Measurements from ENCODE around the gene C1orf35. TPM values are rescaled to one million over a fixed set of nuclear protein-coding genes. Genes with fewer than 3 reads are reported as not detected.

C1orf35 gene
- total RNA-seq, 1 donor from 2014 or later, result 14.7 TPM

DNA sequence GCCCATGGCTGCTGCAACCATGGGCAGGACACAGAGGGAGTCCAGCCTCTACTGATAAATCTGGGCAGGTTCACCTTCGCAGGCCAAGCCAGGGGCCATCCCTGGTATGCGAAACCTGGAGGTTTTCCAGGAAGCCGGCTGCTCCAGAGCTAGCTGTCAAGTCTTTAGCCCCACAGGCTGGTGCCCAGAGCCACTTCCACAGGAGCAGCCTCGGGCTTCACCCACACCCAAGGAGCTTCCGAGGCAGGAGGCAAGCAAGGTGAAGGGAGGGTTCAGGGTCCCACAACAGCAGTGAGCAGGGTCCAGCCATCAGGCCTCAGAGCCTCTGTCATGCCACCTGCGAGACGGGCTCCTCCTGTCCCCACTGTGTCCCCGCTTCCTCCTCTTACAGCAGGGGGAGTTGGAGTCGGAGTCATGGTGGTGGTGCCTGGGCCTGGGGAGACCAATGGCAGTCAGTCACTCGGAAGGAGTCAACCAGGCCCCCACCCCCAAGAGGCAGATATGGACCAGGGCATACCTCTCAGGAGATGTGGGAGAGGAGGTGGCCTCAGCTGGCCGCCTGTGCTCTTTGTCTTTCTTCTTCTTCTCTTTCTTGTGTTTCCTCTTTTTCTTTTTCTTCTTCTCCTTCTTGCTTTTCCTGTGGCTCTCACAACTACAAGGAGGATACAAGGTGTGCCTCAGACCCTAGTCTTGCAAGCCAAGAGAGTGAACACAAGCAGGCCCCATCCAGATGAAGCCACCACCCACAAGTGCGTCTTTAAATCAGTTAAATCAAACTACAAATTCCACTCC lies 2.1 kb downstream of the C1orf35 start:
- H3K4me1 ChIP-seq, result peaks cover 43% of the 10 kb centered on the region
- peaks cover 0 to 44% of the 10 kb centered on the region in 2 donors for H3K36me3 ChIP-seq
- H3K27ac ChIP-seq, result no peak overlapping the region
- no peak for DNase-seq (ENCODE audit: extremely low spot score in 2 of 2)
- TF ChIP-seq POLR2AphosphoS5 (IDR thresholded peaks at IDR 0.05; ENCODE audit: insufficient read depth in 1 of 2, low read depth in 1 of 2), result no peak
- TF ChIP-seq CTCF (IDR thresholded peaks at IDR 0.05), result no peak
- no peak for TF ChIP-seq POLR2A (IDR thresholded peaks at IDR 0.05)
- no peaks in the 10 kb centered on the region for H3K27me3 ChIP-seq
- no peaks in the 10 kb centered on the region for H3K9me3 ChIP-seq
- peak overlapping the region in 1 of 2 donors; percentile 83 for H3K4me3 ChIP-seq
- intact Hi-C loops (cut with DNase I), result no loop called here

- Histone ChIP-seq H3K27me3 (no peaks in the 10 kb centered on the region), H3K27ac (no peak overlapping the region), H3K36me3 (peaks cover 0 to 49% of the 10 kb centered on the region in 2 donors), H3K9me3 (peaks cover 5% of the 10 kb centered on the region), H3K4me3 (no peak overlapping the region), H3K4me1 (peaks cover 42% of the 10 kb centered on the region)
- no peak for DNase-seq (ENCODE audit: extremely low spot score in 2 of 2)
- intact Hi-C loops (cut with DNase I), result no loop called here
- TF ChIP-seq CTCF (IDR thresholded peaks at IDR 0.05) (no peak), POLR2A (IDR thresholded peaks at IDR 0.05) (no peak), POLR2AphosphoS5 (IDR thresholded peaks at IDR 0.05; ENCODE audit: insufficient read depth in 1 of 2, low read depth in 1 of 2) (no peak)
Measured at GRCh38 chr1:228099331-228099732, 3.8 kb downstream of the C1orf35 start.

- Histone ChIP-seq H3K27me3 (no peaks in the 10 kb centered on the region), H3K27ac (no peak overlapping the region), H3K36me3 (peaks cover 0 to 49% of the 10 kb centered on the region in 2 donors), H3K4me3 (no peak overlapping the region), H3K4me1 (peaks cover 38% of the 10 kb centered on the region), H3K9me3 (peaks cover 9% of the 10 kb centered on the region)
- no peak for TF ChIP-seq POLR2AphosphoS5 (IDR thresholded peaks at IDR 0.05; ENCODE audit: insufficient read depth in 1 of 2, low read depth in 1 of 2)
- no peak for TF ChIP-seq CTCF (IDR thresholded peaks at IDR 0.05)
- no peak for TF ChIP-seq POLR2A (IDR thresholded peaks at IDR 0.05)
- DNase-seq (ENCODE audit: extremely low spot score in 2 of 2), result no peak
- intact Hi-C loops (cut with DNase I), result no loop called here
Measured at GRCh38 chr1:228098323-228098931, 4.7 kb downstream of the C1orf35 start.

- no peak overlapping the region for H3K27ac ChIP-seq
- intact Hi-C loops (cut with DNase I), result no loop called here
- H3K4me3 ChIP-seq, result no peak overlapping the region
- peaks cover 0 to 49% of the 10 kb centered on the region in 2 donors for H3K36me3 ChIP-seq
- H3K4me1 ChIP-seq, result peaks cover 45% of the 10 kb centered on the region
- H3K9me3 ChIP-seq, result peaks cover 9% of the 10 kb centered on the region
- H3K27me3 ChIP-seq, result no peaks in the 10 kb centered on the region
- TF ChIP-seq CTCF (IDR thresholded peaks at IDR 0.05) (no peak), POLR2A (IDR thresholded peaks at IDR 0.05) (no peak), POLR2AphosphoS5 (IDR thresholded peaks at IDR 0.05; ENCODE audit: insufficient read depth in 1 of 2, low read depth in 1 of 2) (no peak)
- DNase-seq (ENCODE audit: extremely low spot score in 2 of 2), result no peak
Measured at GRCh38 chr1:228097333-228098081, 5.6 kb downstream of the C1orf35 start.
